Prostate gland (tissue), 2 donors: ENCODE data around the gene EPB41L5.

Source experiments
- POLR2A ChIP-seq: fragments of 450-650 bp; IDR thresholded peaks from one replicate; pipeline ENCODE4 v1.6.1; 2016; ENCODE audit warnings: antibody characterized with exemption, mild to moderate bottlenecking
- TF ChIP-seq, protein P1 (sequence below), 4 experiments: fragments of 200-600 bp in 2 of 4; fragments of 450-650 bp in 2 of 4; sonication (generic) in 2 of 4; IDR thresholded peaks; 1 replicate in 3 of 4; 2 replicates in 1 of 4; pipeline ENCODE4 v1.5.1; 2016 to 2019; ENCODE audit warnings: antibody characterized with exemption in 4 of 4, mild to moderate bottlenecking in 2 of 4, moderate library complexity in 2 of 4

DNA sequence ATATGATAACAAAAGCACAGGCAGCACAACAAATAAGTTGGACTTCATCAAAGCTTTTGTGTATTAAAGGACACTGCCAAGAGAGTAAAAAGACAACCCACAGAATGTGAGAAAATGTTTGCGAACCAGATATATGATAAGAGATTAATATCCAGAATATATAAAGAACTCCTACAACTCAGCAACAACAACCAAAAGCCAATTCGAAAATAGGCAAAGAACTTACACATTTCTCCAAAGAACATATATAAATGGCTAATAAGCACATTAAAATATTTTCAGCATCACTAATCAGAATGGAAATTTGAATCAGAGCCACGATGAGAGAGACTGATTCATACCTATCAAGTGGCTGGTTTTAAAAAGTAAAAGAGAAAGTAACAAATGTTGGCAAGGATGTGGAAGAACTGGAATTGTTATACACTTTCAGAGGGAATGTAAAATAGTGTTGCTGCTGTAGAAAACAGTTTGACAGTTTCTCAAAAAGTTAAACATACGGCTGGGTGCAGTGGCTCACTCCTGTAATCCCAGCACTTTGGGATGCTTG, 25.2 kb downstream of the EPB41L5 start:
- TF ChIP-seq POLR2A: no peak
- TF ChIP-seq, protein P1, sequence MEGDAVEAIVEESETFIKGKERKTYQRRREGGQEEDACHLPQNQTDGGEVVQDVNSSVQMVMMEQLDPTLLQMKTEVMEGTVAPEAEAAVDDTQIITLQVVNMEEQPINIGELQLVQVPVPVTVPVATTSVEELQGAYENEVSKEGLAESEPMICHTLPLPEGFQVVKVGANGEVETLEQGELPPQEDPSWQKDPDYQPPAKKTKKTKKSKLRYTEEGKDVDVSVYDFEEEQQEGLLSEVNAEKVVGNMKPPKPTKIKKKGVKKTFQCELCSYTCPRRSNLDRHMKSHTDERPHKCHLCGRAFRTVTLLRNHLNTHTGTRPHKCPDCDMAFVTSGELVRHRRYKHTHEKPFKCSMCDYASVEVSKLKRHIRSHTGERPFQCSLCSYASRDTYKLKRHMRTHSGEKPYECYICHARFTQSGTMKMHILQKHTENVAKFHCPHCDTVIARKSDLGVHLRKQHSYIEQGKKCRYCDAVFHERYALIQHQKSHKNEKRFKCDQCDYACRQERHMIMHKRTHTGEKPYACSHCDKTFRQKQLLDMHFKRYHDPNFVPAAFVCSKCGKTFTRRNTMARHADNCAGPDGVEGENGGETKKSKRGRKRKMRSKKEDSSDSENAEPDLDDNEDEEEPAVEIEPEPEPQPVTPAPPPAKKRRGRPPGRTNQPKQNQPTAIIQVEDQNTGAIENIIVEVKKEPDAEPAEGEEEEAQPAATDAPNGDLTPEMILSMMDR (IDR thresholded peaks at IDR 0.05): no peak
